PC-3 (cell line): ENCODE results near the gene LPCAT1.

ENCODE experiments used
- EZH2 ChIP-seq: fragments of 300-600 bp; sonication (generic); IDR thresholded peaks from one replicate; pipeline ENCODE4 v1.6.1; 2017; ENCODE audit warnings: antibody characterized with exemption, mild to moderate bottlenecking, low read length; ENCODE audit not compliant: unreplicated experiment
- EZH2phosphoT487 ChIP-seq: fragments of 300-600 bp; sonication (generic); IDR thresholded peaks from 2 replicates; pipeline ENCODE4 v1.6.1; 2018; ENCODE audit warnings: mild to moderate bottlenecking, antibody characterized with exemption, low read length, borderline replicate concordance
- TF ChIP-seq, protein P1 (sequence below): fragments of 300-600 bp; sonication (generic); conservative IDR thresholded peaks from 2 replicates; pipeline ENCODE4 v1.5.1; 2017; ENCODE audit warnings: antibody characterized with exemption, low read depth, mild to moderate bottlenecking, low read length

GRCh38 chr5:1474183-1474839 lies 49.4 kb downstream of the LPCAT1 start:
- TF ChIP-seq, protein P1, sequence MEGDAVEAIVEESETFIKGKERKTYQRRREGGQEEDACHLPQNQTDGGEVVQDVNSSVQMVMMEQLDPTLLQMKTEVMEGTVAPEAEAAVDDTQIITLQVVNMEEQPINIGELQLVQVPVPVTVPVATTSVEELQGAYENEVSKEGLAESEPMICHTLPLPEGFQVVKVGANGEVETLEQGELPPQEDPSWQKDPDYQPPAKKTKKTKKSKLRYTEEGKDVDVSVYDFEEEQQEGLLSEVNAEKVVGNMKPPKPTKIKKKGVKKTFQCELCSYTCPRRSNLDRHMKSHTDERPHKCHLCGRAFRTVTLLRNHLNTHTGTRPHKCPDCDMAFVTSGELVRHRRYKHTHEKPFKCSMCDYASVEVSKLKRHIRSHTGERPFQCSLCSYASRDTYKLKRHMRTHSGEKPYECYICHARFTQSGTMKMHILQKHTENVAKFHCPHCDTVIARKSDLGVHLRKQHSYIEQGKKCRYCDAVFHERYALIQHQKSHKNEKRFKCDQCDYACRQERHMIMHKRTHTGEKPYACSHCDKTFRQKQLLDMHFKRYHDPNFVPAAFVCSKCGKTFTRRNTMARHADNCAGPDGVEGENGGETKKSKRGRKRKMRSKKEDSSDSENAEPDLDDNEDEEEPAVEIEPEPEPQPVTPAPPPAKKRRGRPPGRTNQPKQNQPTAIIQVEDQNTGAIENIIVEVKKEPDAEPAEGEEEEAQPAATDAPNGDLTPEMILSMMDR: no peak
- TF ChIP-seq EZH2 (no peak), EZH2phosphoT487 (no peak)
